WTC11 (cell line): ENCODE results near the gene GPR62. TPM values are rescaled to one million over a fixed set of nuclear protein-coding genes. Genes with fewer than 3 reads are reported as not detected.
A peak's percentile ranks its signal among the peaks of the same experiment; 100 is the strongest.

Source experiments
- ATF1 ChIP-seq: sonication (generic); formaldehyde crosslinking; IDR thresholded peaks from 2 replicates; pipeline ENCODE4 v1.8.1; 2023; ENCODE audit warnings: mild to moderate bottlenecking, moderate library complexity, missing genetic modification reagents
- EMX1 ChIP-seq: fragments of 250-450 bp; sonication (Bioruptor Pico); IDR thresholded peaks from 2 replicates; pipeline ENCODE4 v1.8.0; 2021; ENCODE audit warnings: mild to moderate bottlenecking
- FOXK1 ChIP-seq: sonication (generic); formaldehyde crosslinking; IDR thresholded peaks from 2 replicates; pipeline ENCODE4 v1.8.0; 2022; ENCODE audit warnings: mild to moderate bottlenecking, moderate library complexity, missing genetic modification reagents
- GTF2I ChIP-seq: fragments of 250-450 bp; sonication (Bioruptor Pico); conservative IDR thresholded peaks from 2 replicates; pipeline ENCODE4 v1.4.0; 2021; ENCODE audit warnings: mild to moderate bottlenecking
- IRF2 ChIP-seq: sonication (generic); formaldehyde crosslinking; IDR thresholded peaks from 2 replicates; pipeline ENCODE4 v1.8.0; 2022; ENCODE audit warnings: low read depth, missing genetic modification reagents, borderline replicate concordance
- RELA ChIP-seq: sonication (generic); formaldehyde crosslinking; IDR thresholded peaks from 2 replicates; pipeline ENCODE4 v1.8.1; 2022; ENCODE audit warnings: missing genetic modification reagents, mild to moderate bottlenecking, borderline replicate concordance
- SMAD4 ChIP-seq: sonication (generic); formaldehyde crosslinking; IDR thresholded peaks from 2 replicates; pipeline ENCODE4 v1.8.0; 2022; ENCODE audit warnings: mild to moderate bottlenecking, missing genetic modification reagents
- TEAD1 ChIP-seq: sonication (generic); formaldehyde crosslinking; IDR thresholded peaks from 2 replicates; pipeline ENCODE4 v1.8.0; 2022; ENCODE audit warnings: mild to moderate bottlenecking, missing genetic modification reagents
- TEAD4 ChIP-seq: sonication (generic); formaldehyde crosslinking; IDR thresholded peaks from 2 replicates; pipeline ENCODE4 v1.8.0; 2022; ENCODE audit warnings: mild to moderate bottlenecking, missing genetic modification reagents
- TP53 ChIP-seq: sonication (generic); formaldehyde crosslinking; IDR thresholded peaks from 2 replicates; pipeline ENCODE4 v1.8.1; 2023; ENCODE audit warnings: mild to moderate bottlenecking, missing genetic modification reagents
- ZNF121 ChIP-seq: sonication (generic); formaldehyde crosslinking; IDR thresholded peaks from 2 replicates; pipeline ENCODE4 v1.8.0; 2023; ENCODE audit warnings: missing genetic modification reagents
- ZNF219 ChIP-seq: sonication (generic); formaldehyde crosslinking; IDR thresholded peaks from 2 replicates; pipeline ENCODE4 v1.8.0; 2023; ENCODE audit warnings: missing genetic modification reagents, mild to moderate bottlenecking, borderline replicate concordance
- ZNF263 ChIP-seq: sonication (generic); formaldehyde crosslinking; IDR thresholded peaks from 2 replicates; pipeline ENCODE4 v1.8.1; 2022; ENCODE audit warnings: low read depth, mild to moderate bottlenecking, moderate library complexity, missing genetic modification reagents
- ZNF671 ChIP-seq: fragments of 250-450 bp; sonication (Bioruptor Pico); IDR thresholded peaks from 2 replicates; pipeline ENCODE4 v1.8.0; 2021; ENCODE audit warnings: mild to moderate bottlenecking
- total RNA-seq: library from RNA; stranded (reverse); gene quantifications from 3 replicates; pipeline ENCODE4 v1.2.3, GENCODE V29; 2021
- TF ChIP-seq, protein P1 (sequence below): sonication (generic); formaldehyde crosslinking; conservative IDR thresholded peaks from 2 replicates; pipeline ENCODE4 v1.8.1; 2023; ENCODE audit warnings: mild to moderate bottlenecking, low read depth, missing genetic modification reagents, moderate library complexity
- TF ChIP-seq, protein P2 (sequence below): sonication (generic); formaldehyde crosslinking; IDR thresholded peaks from 2 replicates; pipeline ENCODE4 v1.8.1; 2023; ENCODE audit warnings: mild to moderate bottlenecking, missing genetic modification reagents
- TF ChIP-seq, protein P3 (sequence below): sonication (generic); formaldehyde crosslinking; IDR thresholded peaks from 2 replicates; pipeline ENCODE4 v1.8.0; 2022; ENCODE audit warnings: missing genetic modification reagents
- TF ChIP-seq, protein P4 (sequence below): sonication (generic); formaldehyde crosslinking; IDR thresholded peaks from 2 replicates; pipeline ENCODE4 v1.8.0; 2022; ENCODE audit warnings: mild to moderate bottlenecking, missing genetic modification reagents
- TF ChIP-seq, protein P5 (sequence below): sonication (generic); formaldehyde crosslinking; IDR thresholded peaks from 2 replicates; pipeline ENCODE4 v1.8.0; 2022; ENCODE audit warnings: mild to moderate bottlenecking, missing genetic modification reagents
- TF ChIP-seq, protein P6 (sequence below): sonication (generic); formaldehyde crosslinking; conservative IDR thresholded peaks from 2 replicates; pipeline ENCODE4 v1.8.1; 2022; ENCODE audit warnings: mild to moderate bottlenecking, missing genetic modification reagents
- TF ChIP-seq, protein P7 (sequence below): fragments of 250-450 bp; sonication (Bioruptor Pico); conservative IDR thresholded peaks from 2 replicates; pipeline ENCODE4 v1.9.0; 2021; ENCODE audit warnings: mild to moderate bottlenecking
- TF ChIP-seq, protein P8 (sequence below): fragments of 250-450 bp; sonication (Bioruptor Pico); IDR thresholded peaks from 2 replicates; pipeline ENCODE4 v1.8.0; 2021; ENCODE audit warnings: mild to moderate bottlenecking

The GPR62 gene
- total RNA-seq, 1 experiment from 2014 or later, result 0.24 TPM

DNA sequence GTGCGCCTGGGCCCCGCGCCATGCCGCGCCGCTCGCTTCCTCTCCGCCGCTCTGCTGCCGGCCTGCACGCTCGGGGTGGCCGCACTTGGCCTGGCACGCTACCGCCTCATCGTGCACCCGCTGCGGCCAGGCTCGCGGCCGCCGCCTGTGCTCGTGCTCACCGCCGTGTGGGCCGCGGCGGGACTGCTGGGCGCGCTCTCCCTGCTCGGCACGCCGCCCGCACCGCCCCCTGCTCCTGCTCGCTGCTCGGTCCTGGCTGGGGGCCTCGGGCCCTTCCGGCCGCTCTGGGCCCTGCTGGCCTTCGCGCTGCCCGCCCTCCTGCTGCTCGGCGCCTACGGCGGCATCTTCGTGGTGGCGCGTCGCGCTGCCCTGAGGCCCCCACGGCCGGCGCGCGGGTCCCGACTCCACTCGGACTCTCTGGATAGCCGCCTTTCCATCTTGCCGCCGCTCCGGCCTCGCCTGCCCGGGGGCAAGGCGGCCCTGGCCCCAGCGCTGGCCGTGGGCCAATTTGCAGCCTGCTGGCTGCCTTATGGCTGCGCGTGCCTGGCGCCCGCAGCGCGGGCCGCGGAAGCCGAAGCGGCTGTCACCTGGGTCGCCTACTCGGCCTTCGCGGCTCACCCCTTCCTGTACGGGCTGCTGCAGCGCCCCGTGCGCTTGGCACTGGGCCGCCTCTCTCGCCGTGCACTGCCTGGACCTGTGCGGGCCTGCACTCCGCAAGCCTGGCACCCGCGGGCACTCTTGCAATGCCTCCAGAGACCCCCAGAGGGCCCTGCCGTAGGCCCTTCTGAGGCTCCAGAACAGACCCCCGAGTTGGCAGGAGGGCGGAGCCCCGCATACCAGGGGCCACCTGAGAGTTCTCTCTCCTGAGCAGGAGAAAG is 951 bp downstream of the GPR62 start (continued):
- TF ChIP-seq, protein P1, sequence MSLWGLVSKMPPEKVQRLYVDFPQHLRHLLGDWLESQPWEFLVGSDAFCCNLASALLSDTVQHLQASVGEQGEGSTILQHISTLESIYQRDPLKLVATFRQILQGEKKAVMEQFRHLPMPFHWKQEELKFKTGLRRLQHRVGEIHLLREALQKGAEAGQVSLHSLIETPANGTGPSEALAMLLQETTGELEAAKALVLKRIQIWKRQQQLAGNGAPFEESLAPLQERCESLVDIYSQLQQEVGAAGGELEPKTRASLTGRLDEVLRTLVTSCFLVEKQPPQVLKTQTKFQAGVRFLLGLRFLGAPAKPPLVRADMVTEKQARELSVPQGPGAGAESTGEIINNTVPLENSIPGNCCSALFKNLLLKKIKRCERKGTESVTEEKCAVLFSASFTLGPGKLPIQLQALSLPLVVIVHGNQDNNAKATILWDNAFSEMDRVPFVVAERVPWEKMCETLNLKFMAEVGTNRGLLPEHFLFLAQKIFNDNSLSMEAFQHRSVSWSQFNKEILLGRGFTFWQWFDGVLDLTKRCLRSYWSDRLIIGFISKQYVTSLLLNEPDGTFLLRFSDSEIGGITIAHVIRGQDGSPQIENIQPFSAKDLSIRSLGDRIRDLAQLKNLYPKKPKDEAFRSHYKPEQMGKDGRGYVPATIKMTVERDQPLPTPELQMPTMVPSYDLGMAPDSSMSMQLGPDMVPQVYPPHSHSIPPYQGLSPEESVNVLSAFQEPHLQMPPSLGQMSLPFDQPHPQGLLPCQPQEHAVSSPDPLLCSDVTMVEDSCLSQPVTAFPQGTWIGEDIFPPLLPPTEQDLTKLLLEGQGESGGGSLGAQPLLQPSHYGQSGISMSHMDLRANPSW (CRISPR knock-in tag), result no peak; the same call in 1 of the 2 replicates
- TF ChIP-seq, protein P2, sequence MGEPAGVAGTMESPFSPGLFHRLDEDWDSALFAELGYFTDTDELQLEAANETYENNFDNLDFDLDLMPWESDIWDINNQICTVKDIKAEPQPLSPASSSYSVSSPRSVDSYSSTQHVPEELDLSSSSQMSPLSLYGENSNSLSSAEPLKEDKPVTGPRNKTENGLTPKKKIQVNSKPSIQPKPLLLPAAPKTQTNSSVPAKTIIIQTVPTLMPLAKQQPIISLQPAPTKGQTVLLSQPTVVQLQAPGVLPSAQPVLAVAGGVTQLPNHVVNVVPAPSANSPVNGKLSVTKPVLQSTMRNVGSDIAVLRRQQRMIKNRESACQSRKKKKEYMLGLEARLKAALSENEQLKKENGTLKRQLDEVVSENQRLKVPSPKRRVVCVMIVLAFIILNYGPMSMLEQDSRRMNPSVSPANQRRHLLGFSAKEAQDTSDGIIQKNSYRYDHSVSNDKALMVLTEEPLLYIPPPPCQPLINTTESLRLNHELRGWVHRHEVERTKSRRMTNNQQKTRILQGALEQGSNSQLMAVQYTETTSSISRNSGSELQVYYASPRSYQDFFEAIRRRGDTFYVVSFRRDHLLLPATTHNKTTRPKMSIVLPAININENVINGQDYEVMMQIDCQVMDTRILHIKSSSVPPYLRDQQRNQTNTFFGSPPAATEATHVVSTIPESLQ, result no peak
- no peak for TF ChIP-seq ZNF219
- peak; percentile 60; the same call in 1 of the 2 replicates for TF ChIP-seq SMAD4
- TF ChIP-seq TEAD1 (CRISPR knock-in tag), result peak; percentile 98
- no peak; the same call in 1 of the 2 replicates for TF ChIP-seq FOXK1 (CRISPR knock-in tag)
- peak; percentile 68; the same call in 1 of the 2 replicates for TF ChIP-seq IRF2 (CRISPR knock-in tag)
- TF ChIP-seq, protein P3, sequence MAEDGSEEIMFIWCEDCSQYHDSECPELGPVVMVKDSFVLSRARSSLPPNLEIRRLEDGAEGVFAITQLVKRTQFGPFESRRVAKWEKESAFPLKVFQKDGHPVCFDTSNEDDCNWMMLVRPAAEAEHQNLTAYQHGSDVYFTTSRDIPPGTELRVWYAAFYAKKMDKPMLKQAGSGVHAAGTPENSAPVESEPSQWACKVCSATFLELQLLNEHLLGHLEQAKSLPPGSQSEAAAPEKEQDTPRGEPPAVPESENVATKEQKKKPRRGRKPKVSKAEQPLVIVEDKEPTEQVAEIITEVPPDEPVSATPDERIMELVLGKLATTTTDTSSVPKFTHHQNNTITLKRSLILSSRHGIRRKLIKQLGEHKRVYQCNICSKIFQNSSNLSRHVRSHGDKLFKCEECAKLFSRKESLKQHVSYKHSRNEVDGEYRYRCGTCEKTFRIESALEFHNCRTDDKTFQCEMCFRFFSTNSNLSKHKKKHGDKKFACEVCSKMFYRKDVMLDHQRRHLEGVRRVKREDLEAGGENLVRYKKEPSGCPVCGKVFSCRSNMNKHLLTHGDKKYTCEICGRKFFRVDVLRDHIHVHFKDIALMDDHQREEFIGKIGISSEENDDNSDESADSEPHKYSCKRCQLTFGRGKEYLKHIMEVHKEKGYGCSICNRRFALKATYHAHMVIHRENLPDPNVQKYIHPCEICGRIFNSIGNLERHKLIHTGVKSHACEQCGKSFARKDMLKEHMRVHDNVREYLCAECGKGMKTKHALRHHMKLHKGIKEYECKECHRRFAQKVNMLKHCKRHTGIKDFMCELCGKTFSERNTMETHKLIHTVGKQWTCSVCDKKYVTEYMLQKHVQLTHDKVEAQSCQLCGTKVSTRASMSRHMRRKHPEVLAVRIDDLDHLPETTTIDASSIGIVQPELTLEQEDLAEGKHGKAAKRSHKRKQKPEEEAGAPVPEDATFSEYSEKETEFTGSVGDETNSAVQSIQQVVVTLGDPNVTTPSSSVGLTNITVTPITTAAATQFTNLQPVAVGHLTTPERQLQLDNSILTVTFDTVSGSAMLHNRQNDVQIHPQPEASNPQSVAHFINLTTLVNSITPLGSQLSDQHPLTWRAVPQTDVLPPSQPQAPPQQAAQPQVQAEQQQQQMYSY, result no peak; the same call in 1 of the 2 replicates
- TF ChIP-seq ZNF671 (CRISPR knock-in tag), result no peak
- peak; percentile 70; the same call in 1 of the 2 replicates for TF ChIP-seq ATF1 (CRISPR knock-in tag)
- TF ChIP-seq, protein P4, sequence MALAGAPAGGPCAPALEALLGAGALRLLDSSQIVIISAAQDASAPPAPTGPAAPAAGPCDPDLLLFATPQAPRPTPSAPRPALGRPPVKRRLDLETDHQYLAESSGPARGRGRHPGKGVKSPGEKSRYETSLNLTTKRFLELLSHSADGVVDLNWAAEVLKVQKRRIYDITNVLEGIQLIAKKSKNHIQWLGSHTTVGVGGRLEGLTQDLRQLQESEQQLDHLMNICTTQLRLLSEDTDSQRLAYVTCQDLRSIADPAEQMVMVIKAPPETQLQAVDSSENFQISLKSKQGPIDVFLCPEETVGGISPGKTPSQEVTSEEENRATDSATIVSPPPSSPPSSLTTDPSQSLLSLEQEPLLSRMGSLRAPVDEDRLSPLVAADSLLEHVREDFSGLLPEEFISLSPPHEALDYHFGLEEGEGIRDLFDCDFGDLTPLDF (CRISPR knock-in tag), result no peak
- TF ChIP-seq RELA, result no peak; the same call in 1 of the 2 replicates
- no peak for TF ChIP-seq EMX1 (CRISPR knock-in tag)
- peak; percentile 31; the same call in 1 of the 2 replicates for TF ChIP-seq ZNF121 (CRISPR knock-in tag)
- peak; percentile 99; the same call in 1 of the 2 replicates for TF ChIP-seq TP53 (CRISPR knock-in tag)
- TF ChIP-seq TEAD4, result peak; percentile 73; the same call in 1 of the 2 replicates
- TF ChIP-seq, protein P5, sequence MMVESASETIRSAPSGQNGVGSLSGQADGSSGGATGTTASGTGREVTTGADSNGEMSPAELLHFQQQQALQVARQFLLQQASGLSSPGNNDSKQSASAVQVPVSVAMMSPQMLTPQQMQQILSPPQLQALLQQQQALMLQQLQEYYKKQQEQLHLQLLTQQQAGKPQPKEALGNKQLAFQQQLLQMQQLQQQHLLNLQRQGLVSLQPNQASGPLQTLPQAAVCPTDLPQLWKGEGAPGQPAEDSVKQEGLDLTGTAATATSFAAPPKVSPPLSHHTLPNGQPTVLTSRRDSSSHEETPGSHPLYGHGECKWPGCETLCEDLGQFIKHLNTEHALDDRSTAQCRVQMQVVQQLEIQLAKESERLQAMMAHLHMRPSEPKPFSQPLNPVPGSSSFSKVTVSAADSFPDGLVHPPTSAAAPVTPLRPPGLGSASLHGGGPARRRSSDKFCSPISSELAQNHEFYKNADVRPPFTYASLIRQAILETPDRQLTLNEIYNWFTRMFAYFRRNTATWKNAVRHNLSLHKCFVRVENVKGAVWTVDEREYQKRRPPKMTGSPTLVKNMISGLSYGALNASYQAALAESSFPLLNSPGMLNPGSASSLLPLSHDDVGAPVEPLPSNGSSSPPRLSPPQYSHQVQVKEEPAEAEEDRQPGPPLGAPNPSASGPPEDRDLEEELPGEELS (CRISPR knock-in tag), result peak; percentile 99
- no peak for TF ChIP-seq GTF2I (CRISPR knock-in tag)
- TF ChIP-seq, protein P6, sequence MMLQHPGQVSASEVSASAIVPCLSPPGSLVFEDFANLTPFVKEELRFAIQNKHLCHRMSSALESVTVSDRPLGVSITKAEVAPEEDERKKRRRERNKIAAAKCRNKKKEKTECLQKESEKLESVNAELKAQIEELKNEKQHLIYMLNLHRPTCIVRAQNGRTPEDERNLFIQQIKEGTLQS, result no peak
- TF ChIP-seq, protein P7, sequence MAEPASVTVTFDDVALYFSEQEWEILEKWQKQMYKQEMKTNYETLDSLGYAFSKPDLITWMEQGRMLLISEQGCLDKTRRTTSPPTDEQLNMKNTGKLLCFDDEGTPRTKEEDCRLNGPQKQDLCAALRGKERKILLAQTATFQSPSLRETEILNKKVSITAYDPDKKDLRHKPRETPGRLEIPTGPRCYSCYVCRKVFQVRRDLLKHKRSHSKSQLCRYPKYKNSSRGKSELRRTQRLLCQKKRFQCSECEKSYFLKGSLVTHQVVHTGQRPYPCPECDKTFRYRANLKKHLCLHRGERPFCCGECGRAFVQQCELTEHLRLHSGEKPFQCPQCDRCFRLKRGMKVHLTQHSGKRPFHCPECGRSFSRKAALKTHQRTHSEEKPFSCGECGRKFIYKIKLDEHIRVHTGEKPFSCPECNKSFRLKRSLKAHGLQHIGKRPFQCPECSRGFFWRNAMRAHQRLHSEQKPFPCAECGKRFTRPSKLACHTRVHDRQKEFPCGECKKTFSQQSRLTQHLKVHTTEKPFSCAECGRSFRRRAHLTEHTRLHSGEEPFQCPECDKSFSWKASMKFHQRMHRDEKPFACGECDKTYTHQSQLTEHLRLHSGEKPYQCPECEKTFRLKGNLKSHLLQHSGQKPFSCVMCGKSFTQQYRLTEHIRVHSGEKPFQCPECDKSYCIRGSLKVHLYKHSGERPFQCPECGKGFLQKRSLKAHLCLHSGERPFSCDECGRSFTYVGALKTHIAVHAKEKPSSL (CRISPR knock-in tag), result no peak
- TF ChIP-seq, protein P8, sequence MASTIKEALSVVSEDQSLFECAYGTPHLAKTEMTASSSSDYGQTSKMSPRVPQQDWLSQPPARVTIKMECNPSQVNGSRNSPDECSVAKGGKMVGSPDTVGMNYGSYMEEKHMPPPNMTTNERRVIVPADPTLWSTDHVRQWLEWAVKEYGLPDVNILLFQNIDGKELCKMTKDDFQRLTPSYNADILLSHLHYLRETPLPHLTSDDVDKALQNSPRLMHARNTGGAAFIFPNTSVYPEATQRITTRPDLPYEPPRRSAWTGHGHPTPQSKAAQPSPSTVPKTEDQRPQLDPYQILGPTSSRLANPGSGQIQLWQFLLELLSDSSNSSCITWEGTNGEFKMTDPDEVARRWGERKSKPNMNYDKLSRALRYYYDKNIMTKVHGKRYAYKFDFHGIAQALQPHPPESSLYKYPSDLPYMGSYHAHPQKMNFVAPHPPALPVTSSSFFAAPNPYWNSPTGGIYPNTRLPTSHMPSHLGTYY (CRISPR knock-in tag), result peak; percentile 63; the same call in 1 of the 2 replicates
- TF ChIP-seq ZNF263 (CRISPR knock-in tag), result peak; percentile 68; the same call in 1 of the 2 replicates
